OCI-LY7 (cell line): Measurements from ENCODE around the gene MYEOV.

ENCODE experiments used
- CTCF ChIP-seq: fragments of 200-600 bp; sonication (generic); conservative IDR thresholded peaks from 2 replicates; pipeline ENCODE4 v1.5.1; 2014; ENCODE audit warnings: mild to moderate bottlenecking, antibody characterized with exemption, low read length, moderate library complexity, mixed read lengths
- EZH2phosphoT487 ChIP-seq: fragments of 200-600 bp; sonication (generic); IDR thresholded peaks from 2 replicates; pipeline ENCODE4 v1.6.1; 2018; ENCODE audit warnings: low read depth, borderline replicate concordance, mild to moderate bottlenecking, mixed run types, antibody characterized with exemption, low read length, moderate library complexity, mixed read lengths

DNA sequence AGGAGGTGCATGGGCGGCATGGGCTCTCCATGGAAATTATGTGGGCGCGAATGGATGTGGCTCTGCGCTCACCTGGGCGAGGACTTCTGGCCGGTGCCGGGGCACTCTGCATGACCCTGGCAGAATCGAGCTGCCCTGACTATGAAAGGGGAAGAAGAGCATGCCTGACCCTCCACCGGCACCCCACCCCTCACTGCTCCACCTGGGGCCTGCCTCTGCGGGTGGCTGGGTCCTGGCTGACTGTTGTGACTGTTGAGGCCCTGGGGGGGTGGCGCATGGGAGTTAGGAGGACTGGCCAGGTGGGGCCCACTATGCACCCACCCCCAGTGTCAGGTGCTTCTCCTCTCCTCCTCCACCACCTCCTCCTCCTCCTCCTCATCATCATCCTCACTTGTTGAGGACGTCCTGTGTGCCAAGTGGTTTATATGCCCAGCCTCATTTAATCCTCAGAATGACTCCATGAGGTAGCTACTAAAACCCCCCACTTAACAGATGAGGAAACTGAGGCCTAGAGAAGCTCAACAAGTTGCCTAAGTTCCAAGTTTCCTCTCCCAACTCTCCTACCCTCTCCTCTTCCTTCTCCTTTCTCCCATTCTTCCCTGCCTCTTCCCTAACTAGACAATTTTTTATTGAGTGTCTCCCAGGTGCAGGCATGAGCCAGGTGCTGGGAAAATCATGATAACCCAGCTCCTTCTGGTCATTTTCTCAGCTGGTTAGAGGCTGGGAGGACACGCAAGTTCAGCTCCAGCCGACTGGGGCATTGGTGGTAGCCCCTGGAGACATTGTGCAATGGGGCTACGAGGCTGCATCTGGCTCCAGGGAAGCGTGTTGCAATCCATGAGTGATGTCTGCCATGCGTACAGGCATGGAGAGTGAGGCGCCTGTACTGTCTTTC is 2.3 kb downstream of the MYEOV start:
- TF ChIP-seq CTCF, result no peak
- no peak for TF ChIP-seq EZH2phosphoT487
